HFFc6 (cell line): Measurements from ENCODE around the gene YIPF2. TPM values are rescaled to one million over a fixed set of nuclear protein-coding genes. Genes with fewer than 3 reads are reported as not detected.

Experiments used
- DNase-seq: peaks from one replicate; pipeline ENCODE4 v3.0.0-alpha.2; 2018
- H3K27ac Mint-ChIP-seq: 2 replicates; pipeline ENCODE4 v1.8.0; 2020; ENCODE audit warnings: mild to moderate bottlenecking, mixed read lengths
- H3K27me3 Mint-ChIP-seq: 2 replicates; pipeline ENCODE4 v1.8.0; 2021; ENCODE audit warnings: mild to moderate bottlenecking, moderate library complexity, mixed read lengths; ENCODE audit not compliant: insufficient read depth
- H3K36me3 Mint-ChIP-seq: 2 replicates; pipeline ENCODE4 v1.8.0; 2021; ENCODE audit warnings: low read depth, mixed read lengths
- H3K4me1 Mint-ChIP-seq: 2 replicates; pipeline ENCODE4 v1.8.0; 2020; ENCODE audit warnings: low read depth, mixed read lengths
- H3K4me3 Mint-ChIP-seq: 2 replicates; pipeline ENCODE4 v1.8.0; 2020; ENCODE audit warnings: mild to moderate bottlenecking, moderate library complexity, mixed read lengths
- H3K9me3 Mint-ChIP-seq: 2 replicates; pipeline ENCODE4 v1.8.0; 2020; ENCODE audit warnings: mild to moderate bottlenecking, mixed read lengths
- total RNA-seq, 6 experiments: library from RNA; stranded (reverse); fragmentation: NEBNext Ultra II Directional; extraction: Animal tissue kit (Norgen Biotek cat#: 25700); gene quantifications; 2 replicates in 1 of 6; 3 replicates in 5 of 6; pipeline ENCODE4 v1.2.3, GENCODE V29; 2021
- TF ChIP-seq, protein P1 (sequence below): fragments of 200-600 bp; sonication (generic); IDR thresholded peaks from 2 replicates; pipeline ENCODE4 v1.5.0; 2021; ENCODE audit warnings: antibody characterized with exemption, mild to moderate bottlenecking

Gene YIPF2
- total RNA-seq, 6 experiments from 2014 or later: 78.7 to 105 (median 83.3) TPM

DNA sequence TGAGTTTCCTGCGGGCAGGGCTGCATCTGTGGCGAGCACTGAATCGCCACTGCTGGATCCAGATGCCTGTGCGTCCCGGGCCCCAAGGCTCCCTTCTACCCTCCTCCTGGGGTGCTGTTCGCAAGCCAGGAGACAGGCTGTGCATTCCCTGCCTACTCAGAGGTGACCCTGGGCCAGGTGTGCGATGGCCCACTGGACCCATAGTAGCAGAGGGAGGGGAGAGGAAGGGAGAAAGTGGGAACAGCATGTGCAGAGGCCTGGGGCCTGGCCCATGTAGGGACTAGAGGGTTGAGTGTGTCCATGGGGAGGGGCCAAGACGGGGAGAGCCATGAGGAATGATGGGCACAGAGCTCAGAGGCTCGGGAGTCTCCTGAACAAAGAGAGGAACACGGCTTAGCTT, 29.8 kb downstream of the YIPF2 start:
- no peak overlapping the region for H3K27ac Mint-ChIP-seq
- H3K9me3 Mint-ChIP-seq: no peaks in the 10 kb centered on the region
- 0 out of 2 replicates have a peak, but pooled peaks cover 6% of the 10 kb centered on the region for H3K36me3 Mint-ChIP-seq
- DNase-seq: no peak
- TF ChIP-seq, protein P1, sequence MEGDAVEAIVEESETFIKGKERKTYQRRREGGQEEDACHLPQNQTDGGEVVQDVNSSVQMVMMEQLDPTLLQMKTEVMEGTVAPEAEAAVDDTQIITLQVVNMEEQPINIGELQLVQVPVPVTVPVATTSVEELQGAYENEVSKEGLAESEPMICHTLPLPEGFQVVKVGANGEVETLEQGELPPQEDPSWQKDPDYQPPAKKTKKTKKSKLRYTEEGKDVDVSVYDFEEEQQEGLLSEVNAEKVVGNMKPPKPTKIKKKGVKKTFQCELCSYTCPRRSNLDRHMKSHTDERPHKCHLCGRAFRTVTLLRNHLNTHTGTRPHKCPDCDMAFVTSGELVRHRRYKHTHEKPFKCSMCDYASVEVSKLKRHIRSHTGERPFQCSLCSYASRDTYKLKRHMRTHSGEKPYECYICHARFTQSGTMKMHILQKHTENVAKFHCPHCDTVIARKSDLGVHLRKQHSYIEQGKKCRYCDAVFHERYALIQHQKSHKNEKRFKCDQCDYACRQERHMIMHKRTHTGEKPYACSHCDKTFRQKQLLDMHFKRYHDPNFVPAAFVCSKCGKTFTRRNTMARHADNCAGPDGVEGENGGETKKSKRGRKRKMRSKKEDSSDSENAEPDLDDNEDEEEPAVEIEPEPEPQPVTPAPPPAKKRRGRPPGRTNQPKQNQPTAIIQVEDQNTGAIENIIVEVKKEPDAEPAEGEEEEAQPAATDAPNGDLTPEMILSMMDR: no peak
- H3K27me3 Mint-ChIP-seq: no peaks in the 10 kb centered on the region; the same call in 1 of the 2 replicates
- H3K4me1 Mint-ChIP-seq: peaks cover 24% of the 10 kb centered on the region
- no peak overlapping the region for H3K4me3 Mint-ChIP-seq

DNA sequence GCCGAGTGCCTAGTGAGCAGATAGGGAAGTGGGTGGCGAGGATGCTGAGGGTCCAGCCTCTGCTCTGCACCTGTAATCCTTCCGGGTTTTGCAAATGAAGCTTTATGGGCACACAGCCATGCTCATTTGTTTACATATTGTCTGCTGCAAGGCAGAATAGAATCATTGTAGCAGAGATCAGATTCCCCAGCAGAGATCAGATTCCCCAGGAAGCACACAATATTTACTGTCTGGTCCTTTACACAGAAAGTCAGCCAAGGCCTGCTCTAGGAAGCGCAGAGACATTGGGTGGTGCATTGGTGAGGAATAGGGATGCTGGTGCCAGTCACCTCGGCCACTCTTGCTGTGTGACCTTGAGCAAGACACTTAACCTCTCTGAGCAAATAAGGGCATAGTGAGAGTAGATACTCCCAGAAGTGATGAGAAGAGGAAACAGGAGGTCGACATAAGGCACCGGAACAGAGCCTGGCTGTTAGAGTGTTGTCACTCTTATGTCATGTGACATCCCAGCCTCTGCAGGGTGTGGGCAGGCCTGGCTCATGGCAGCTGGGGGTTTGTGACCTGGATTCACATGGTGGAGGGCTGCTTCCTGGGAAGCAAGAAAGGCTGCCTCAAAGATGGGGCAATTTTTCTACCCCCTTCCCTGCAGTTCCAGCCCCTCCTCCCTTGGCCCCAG, 31.4 kb downstream of the YIPF2 start:
- DNase-seq: no peak
- TF ChIP-seq, protein P1: no peak
- Mint-ChIP-seq H3K27me3 (no peaks in the 10 kb centered on the region; the same call in 1 of the 2 replicates), H3K27ac (0 out of 2 replicates have a peak overlapping the region, but pooled peaks have one; percentile 8), H3K4me1 (peaks cover 15% of the 10 kb centered on the region), H3K36me3 (no peaks in the 10 kb centered on the region), H3K9me3 (no peaks in the 10 kb centered on the region), H3K4me3 (no peak overlapping the region)

DNA sequence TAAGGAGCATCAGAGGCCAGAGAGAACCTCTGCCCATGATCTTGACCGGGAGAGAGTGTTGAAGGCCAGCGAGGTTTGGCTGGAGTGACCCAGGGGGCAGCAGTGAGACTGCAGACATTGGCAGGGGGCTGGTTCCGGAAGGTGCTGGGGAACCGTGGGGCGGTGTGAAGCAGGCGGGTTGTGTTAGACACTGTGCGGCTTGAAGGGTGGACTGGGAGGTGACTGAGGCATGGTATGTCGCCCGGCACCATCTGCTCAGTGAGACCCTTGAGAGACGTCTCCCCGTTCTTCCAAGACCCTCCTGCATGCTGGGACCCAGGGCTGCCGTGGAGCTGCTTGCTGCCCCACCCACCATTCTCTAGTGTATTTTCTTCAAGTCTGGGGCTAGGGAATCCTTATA, 32.5 kb downstream of the YIPF2 start:
- no peak overlapping the region for H3K4me3 Mint-ChIP-seq
- peaks cover 15% of the 10 kb centered on the region for H3K4me1 Mint-ChIP-seq
- no peak overlapping the region for H3K27ac Mint-ChIP-seq
- no peak for DNase-seq
- no peaks in the 10 kb centered on the region for H3K9me3 Mint-ChIP-seq
- TF ChIP-seq, protein P1: peak; percentile 35; the same call in 1 of the 2 replicates
- no peaks in the 10 kb centered on the region for H3K36me3 Mint-ChIP-seq
- H3K27me3 Mint-ChIP-seq: no peaks in the 10 kb centered on the region; the same call in none of the 2 replicates

DNA sequence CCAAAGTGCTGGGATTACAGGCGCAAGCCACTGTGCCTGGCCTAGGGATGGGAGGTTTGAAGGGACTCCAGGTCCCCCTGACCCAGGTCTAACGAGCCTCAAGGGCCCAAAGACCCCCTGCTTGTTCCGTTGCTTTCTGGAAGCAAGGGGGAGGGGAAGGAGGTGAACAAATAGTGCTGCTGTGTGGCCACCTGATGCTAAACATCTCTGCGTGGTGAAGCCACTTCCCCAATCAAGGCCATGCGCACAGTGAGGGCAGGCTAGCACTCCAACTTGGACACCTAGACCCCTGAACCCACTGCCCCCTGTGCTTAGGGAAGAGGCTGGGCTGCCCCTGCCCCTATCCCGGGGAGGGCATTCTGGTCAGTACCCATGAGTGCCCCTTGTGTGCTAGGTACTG, 33.1 kb downstream of the YIPF2 start:
- no peak for DNase-seq
- TF ChIP-seq, protein P1: no peak
- Mint-ChIP-seq H3K4me1 (peaks cover 14% of the 10 kb centered on the region), H3K36me3 (no peaks in the 10 kb centered on the region), H3K27ac (no peak overlapping the region), H3K27me3 (no peaks in the 10 kb centered on the region; the same call in none of the 2 replicates), H3K4me3 (no peak overlapping the region), H3K9me3 (no peaks in the 10 kb centered on the region)

DNA sequence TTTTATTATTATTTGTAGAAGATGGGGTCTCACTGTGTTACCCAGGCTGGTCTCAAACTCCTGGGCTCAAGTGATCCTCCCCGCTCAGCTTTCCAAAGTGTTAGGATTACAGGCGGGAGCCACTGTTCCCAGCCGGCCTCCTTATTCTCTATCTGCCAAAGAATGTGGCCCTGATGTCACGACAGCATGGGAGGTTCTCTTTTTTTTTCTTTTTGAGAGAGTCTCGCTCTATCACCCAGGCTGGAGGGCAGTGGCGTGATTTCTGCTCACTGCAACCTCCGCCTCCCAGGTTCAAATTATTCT, 33.6 kb downstream of the YIPF2 start:
- H3K36me3 Mint-ChIP-seq: no peaks in the 10 kb centered on the region
- H3K27me3 Mint-ChIP-seq: no peaks in the 10 kb centered on the region; the same call in none of the 2 replicates
- no peak overlapping the region for H3K27ac Mint-ChIP-seq
- H3K4me3 Mint-ChIP-seq: no peak overlapping the region
- TF ChIP-seq, protein P1: no peak
- H3K9me3 Mint-ChIP-seq: no peaks in the 10 kb centered on the region
- peaks cover 9% of the 10 kb centered on the region for H3K4me1 Mint-ChIP-seq
- no peak for DNase-seq
